PFSK-1 (cell line): ENCODE results near the gene C19orf73.
A peak's percentile ranks its signal among the peaks of the same experiment; 100 is the strongest.

Source experiments
- FOXP2 ChIP-seq: optimal IDR thresholded peaks from 2 replicates; pipeline ENCODE3; 2011; ENCODE audit warnings: borderline replicate concordance, control low read depth, inconsistent platforms; ENCODE audit not compliant: insufficient read depth; ENCODE audit errors: extremely low read length, extremely low read depth
- POLR2AphosphoS5 ChIP-seq: IDR thresholded peaks from 2 replicates; pipeline ENCODE4 v1.6.1; 2012; ENCODE audit warnings: low read depth, mild to moderate bottlenecking, control low read depth, low read length, moderate library complexity
- SIN3A ChIP-seq: IDR thresholded peaks from 2 replicates; pipeline ENCODE4 v1.6.1; 2012; ENCODE audit warnings: mild to moderate bottlenecking, low read length, moderate library complexity, borderline replicate concordance; ENCODE audit not compliant: insufficient read depth
- TAF1 ChIP-seq: IDR thresholded peaks from 2 replicates; pipeline ENCODE4 v1.6.1; 2012; ENCODE audit warnings: low read length, control low read depth, borderline replicate concordance; ENCODE audit not compliant: insufficient read depth
- TF ChIP-seq, protein P1 (sequence below), 2 experiments: IDR thresholded peaks; 2 replicates each; pipeline versions ENCODE4 v1.6.1 to v1.8.0; 2011 to 2012; ENCODE audit warnings: low read depth in 2 of 2, low read length in 2 of 2, control low read depth in 1 of 2, inconsistent platforms in 1 of 2, mild to moderate bottlenecking in 1 of 2, moderate library complexity in 1 of 2; ENCODE audit not compliant: insufficient read depth in 1 of 2

The C19orf73 gene

DNA sequence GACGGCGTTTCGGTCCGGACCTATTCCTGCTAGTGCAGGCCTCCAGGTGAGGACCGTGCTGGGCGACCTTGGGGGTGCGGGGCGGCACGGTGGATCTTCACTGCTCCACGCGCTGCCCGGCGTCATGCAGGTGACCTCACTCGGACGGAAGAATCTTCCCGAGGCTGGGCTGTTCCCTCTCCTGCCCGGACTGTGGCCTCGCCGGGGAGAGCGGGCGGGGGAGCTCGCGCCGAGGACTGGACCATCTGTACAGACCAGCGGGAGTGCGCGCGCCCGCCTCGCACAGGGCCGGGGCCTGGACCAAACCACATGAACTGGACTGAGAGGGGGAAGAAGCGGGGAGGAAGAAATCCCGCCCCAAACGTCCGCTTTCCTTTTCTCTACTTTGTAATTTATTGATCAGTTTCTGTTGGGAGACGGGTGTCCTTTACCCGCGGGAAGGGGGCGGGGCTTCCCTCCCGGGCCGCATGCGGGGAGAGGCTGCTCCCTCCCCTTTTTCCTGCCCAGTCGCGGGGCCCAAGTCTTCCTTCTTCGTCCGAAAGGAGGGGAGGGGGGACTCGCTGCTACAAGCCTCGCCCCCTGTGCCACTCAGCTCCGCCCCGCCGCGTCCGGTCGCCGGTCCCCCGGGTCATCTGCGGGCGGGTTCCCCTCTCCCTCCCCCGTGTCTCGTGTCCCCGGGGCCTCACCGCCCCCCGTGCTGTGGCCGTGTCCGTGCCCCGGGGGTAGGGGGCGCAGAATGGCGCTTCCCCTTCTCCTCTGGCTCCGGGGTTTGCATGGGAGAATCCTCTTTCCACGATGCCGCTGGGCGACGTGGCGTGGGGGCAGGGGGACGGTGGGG is 31.4 kb upstream of the C19orf73 start:
- TF ChIP-seq, protein P1, sequence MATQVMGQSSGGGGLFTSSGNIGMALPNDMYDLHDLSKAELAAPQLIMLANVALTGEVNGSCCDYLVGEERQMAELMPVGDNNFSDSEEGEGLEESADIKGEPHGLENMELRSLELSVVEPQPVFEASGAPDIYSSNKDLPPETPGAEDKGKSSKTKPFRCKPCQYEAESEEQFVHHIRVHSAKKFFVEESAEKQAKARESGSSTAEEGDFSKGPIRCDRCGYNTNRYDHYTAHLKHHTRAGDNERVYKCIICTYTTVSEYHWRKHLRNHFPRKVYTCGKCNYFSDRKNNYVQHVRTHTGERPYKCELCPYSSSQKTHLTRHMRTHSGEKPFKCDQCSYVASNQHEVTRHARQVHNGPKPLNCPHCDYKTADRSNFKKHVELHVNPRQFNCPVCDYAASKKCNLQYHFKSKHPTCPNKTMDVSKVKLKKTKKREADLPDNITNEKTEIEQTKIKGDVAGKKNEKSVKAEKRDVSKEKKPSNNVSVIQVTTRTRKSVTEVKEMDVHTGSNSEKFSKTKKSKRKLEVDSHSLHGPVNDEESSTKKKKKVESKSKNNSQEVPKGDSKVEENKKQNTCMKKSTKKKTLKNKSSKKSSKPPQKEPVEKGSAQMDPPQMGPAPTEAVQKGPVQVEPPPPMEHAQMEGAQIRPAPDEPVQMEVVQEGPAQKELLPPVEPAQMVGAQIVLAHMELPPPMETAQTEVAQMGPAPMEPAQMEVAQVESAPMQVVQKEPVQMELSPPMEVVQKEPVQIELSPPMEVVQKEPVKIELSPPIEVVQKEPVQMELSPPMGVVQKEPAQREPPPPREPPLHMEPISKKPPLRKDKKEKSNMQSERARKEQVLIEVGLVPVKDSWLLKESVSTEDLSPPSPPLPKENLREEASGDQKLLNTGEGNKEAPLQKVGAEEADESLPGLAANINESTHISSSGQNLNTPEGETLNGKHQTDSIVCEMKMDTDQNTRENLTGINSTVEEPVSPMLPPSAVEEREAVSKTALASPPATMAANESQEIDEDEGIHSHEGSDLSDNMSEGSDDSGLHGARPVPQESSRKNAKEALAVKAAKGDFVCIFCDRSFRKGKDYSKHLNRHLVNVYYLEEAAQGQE (IDR thresholded peaks at IDR 0.05; ENCODE audit: insufficient read depth in 1 of 2, low read depth in 2 of 2, low read length in 2 of 2) = peak in 1 of 2 experiments; percentile 32; a peak in 1 of 4 replicates
- TF ChIP-seq TAF1 (peak; percentile 49; the same call in 1 of the 2 replicates), SIN3A (no peak), POLR2AphosphoS5 (peak; percentile 42; the same call in 1 of the 2 replicates)

DNA sequence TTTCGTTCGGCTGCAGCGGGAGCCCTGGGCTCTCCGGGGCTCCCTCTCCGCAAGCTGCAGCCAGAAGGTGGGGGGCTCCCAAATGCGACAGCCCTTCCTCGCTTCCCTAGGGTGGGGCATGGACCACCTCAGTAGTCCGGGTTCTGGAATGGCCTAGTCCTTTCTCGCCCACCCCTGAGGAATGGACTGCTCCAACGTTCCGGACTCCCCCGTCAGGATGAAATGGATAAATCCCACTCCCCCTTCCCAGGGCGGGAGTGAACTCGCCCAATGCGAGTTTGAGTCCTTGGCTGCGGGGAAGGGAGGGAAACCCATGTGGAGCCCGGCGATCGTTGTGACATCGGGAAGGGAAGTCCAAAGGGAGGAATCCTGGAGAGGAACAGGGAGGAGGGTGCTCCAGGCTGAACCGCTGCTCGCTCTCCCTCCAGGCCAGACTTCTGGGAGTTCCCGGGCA is 30.7 kb upstream of the C19orf73 start:
- TF ChIP-seq TAF1 (peak; percentile 18; the same call in 1 of the 2 replicates), POLR2AphosphoS5 (peak; percentile 62), FOXP2 (no peak), SIN3A (no peak)
- TF ChIP-seq, protein P1 (IDR thresholded peaks at IDR 0.05; ENCODE audit: insufficient read depth in 1 of 2, low read depth in 2 of 2, low read length in 2 of 2) = no peak

DNA sequence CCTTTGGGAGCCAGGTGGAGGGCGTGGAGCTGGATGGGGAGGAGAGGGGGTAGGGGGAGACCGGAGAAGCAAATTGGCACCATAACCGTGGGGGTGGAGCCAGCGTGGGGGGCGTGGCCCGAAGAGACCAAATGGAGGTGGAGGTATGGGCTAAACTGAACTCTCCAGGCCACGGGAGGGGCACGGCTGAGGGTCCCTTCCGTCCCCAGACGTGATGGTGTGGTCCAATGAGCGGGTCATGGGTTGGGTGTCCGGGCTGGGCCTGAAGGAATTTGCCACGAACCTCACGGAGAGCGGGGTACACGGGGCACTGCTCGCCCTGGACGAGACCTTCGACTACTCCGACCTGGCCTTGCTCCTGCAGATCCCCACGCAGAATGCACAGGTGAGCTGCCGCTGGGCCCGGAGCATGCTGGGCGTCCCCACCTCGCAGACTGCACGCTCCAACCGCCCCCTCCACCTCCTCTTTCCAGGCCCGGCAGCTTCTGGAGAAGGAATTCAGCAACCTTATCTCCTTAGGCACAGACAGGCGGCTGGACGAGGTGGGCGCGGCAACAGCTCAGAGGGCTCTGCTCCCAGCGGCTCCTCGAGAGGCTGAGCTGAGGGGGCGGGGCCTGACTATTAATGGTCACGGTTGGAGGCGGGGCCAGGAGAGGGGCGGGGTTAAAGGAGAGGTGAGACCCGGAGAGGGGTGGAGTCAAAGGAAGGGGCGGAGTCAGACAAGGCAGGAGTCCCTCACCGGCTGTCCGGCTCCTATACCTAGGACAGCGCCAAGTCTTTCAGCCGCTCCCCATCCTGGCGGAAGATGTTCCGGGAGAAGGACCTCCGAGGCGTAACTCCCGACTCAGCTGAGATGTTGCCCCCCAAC is 30.1 kb upstream of the C19orf73 start:
- TF ChIP-seq SIN3A = peak; percentile 40; the same call in 1 of the 2 replicates
- TF ChIP-seq POLR2AphosphoS5 = 0 out of 2 replicates have a peak, but pooled peaks have one; percentile 68
- TF ChIP-seq TAF1 = no peak
- TF ChIP-seq, protein P1 (IDR thresholded peaks at IDR 0.05; ENCODE audit: insufficient read depth in 1 of 2, low read depth in 2 of 2, low read length in 2 of 2) = peak; percentile 87 to 94
- peak; percentile 31 for TF ChIP-seq FOXP2

DNA sequence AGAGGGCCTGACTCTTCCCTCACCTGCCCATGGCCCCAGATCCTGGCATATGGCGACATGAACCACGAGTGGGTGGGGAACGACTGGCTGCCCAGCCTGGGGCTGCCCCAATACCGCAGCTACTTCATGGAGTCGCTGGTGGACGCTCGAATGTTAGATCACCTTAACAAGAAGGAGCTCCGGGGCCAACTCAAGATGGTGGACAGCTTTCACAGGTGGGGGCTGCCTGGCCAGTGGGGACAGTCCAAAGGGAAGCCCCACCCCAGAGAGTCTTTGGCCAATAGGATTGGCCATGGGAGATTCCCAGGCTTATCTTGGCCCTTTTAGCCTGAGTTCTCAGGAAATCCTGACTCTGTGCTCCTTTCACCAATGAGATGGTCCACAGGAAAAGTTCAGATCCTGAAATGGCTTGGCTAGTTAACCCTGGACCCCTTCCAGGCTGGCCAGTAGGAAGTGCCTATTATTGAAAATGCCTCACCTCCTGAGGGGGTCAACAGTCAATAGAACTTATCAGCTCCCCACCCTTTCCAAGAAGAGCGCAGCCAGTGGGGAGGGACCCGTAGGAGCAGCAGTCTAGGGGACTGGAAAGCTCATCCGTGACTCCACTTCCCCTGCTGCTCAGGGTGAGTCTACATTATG is 29.2 kb upstream of the C19orf73 start:
- TF ChIP-seq, protein P1 (IDR thresholded peaks at IDR 0.05; ENCODE audit: insufficient read depth in 1 of 2, low read depth in 2 of 2, low read length in 2 of 2) = no peak
- TF ChIP-seq POLR2AphosphoS5 (no peak), SIN3A (no peak), FOXP2 (no peak), TAF1 (no peak)
